Measurements from ENCODE around the gene COBL. TPM values are rescaled to one million over a fixed set of nuclear protein-coding genes. Genes with fewer than 3 reads are reported as not detected.
A peak's percentile ranks its signal among the peaks of the same experiment; 100 is the strongest.

COBL gene, protein sequence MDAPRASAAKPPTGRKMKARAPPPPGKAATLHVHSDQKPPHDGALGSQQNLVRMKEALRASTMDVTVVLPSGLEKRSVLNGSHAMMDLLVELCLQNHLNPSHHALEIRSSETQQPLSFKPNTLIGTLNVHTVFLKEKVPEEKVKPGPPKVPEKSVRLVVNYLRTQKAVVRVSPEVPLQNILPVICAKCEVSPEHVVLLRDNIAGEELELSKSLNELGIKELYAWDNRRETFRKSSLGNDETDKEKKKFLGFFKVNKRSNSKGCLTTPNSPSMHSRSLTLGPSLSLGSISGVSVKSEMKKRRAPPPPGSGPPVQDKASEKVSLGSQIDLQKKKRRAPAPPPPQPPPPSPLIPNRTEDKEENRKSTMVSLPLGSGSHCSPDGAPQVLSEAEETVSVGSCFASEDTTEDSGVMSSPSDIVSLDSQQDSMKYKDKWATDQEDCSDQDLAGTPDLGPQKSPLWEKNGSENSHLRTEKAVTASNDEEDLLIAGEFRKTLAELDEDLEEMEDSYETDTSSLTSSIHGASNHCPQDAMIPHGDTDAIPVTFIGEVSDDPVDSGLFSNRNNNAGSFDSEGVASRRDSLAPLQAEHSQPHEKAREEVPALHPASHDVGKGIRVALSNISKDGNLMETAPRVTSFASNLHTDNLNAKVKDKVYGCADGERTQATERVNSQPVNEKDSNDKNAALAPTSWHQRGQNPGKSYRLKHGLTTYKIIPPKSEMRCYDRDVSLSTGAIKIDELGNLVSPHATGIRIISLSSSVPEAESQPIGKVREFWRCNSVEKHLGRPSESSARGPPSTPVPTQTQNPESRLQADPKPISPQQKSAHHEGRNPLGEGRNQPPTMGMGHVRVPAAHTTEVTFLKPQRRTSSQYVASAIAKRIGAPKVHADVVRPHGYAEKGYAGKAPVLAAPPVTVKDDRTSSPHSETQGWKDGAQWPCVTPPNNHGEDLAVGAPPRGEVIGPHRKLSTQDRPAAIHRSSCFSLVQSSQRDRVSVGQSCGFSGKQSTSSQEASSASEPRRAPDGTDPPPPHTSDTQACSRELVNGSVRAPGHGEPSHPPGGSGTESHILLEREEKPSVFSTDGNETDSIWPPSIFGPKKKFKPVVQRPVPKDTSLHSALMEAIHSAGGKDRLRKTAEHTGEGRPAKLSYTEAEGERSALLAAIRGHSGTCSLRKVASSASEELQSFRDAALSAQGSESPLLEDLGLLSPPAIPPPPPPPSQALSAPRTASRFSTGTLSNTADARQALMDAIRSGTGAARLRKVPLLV
- total RNA-seq (2021), result 49.4 and 51.4 TPM in 2 replicates
- Bru-seq, nascent RNA, result percentile 90 among the genes with signal in this experiment
- percentile 83 among the genes with signal in this experiment for BruChase-seq, experiment 1, labeled RNA remaining after a 2-hour chase
- BruChase-seq, experiment 2, labeled RNA remaining after a 6-hour chase, result percentile 69 among the genes with signal in this experiment
- long read RNA-seq, partial matches to known transcripts, result 3 of 12 reads
- long read RNA-seq, other reads (novel, unspliced or antisense), result 8 of 12 reads

DNA sequence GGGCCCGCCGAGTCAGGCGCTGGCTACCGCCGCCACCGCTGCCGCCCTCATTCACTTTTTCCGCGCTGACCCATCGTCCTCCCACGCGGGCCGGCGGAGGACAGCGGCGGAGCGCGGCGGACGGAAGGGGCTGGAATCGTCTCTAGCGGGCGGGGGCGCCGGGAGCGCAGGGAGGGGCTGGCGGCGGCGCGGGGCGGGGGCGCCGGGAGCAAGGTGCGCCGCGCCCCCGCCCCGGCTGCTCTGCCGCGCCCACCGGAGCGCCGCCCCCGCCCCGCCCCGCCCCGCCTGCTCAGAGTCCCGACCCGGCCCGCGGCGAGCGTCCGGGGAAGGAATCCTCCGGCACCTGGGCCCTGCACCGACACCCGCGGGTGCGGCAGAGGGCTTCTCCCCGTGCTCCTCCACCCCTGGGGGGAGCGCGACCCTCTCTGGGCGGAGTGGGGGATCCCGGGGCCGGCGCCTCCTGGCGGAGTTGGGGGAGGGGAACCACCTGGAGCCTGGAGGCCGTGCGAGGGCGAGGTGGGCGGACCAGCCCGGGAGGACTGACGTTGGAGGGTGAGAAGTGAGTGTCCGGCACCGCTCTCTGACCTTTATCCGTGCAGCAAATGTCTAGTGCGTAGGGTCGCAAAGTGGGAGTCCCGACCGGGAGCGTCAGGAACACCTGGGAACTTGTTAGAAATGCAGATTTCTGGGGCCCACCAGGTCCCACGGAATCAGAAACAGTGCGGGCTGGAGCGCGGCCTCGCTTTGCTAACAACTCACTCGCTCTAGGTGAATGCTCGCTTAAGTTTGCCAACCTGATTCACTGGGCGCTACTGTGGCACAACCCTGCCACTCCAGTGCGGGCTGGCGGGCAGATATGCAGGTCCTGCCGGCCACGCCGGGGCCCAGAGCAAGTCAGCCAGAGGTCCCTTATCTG is at the start of gene COBL:
COBL (minus strand) TSS at position 144 of the 916 bp plus-strand sequence. CDS start 176 bp downstream, outside the sequence.
- Histone ChIP-seq H3K79me2 (ENCODE audit: low read depth) (peaks cover 41% of the 10 kb centered on the region), H3K4me2 (peak within 1 kb of the TSS; percentile 92), H3K4me1 (replicated peaks; ENCODE audit: insufficient read depth) (peaks cover 34% of the 10 kb centered on the region), H3K36me3 (ENCODE audit: low read depth) (no peaks in the 10 kb centered on the region), H3K27ac (peak within 1 kb of the TSS; percentile 86), H3F3A (ENCODE audit: insufficient read depth, low read depth) (peaks cover 34% of the 10 kb centered on the region), H3K9me3 (ENCODE audit: insufficient read depth, low read depth) (no peaks in the 10 kb centered on the region), H2AFZ (peak within 1 kb of the TSS; percentile 85), H3K4me3 (peak within 1 kb of the TSS; percentile 71), H4K20me1 (ENCODE audit: insufficient read depth) (no peaks in the 10 kb centered on the region), H3K27me3 (ENCODE audit: insufficient read depth, low read depth) (no peaks in the 10 kb centered on the region), H3K9me2 (ENCODE audit: insufficient read depth) (no peaks in the 10 kb centered on the region)
- POLR2A ChIA-PET (ENCODE audit: unreplicated experiment), result interaction anchor here (0.8 kb wide), 1 partner anchor 28 kb away, joined by 3 read pairs; no protein-coding TSS in a partner anchor
- TF ChIP-seq, protein P1, sequence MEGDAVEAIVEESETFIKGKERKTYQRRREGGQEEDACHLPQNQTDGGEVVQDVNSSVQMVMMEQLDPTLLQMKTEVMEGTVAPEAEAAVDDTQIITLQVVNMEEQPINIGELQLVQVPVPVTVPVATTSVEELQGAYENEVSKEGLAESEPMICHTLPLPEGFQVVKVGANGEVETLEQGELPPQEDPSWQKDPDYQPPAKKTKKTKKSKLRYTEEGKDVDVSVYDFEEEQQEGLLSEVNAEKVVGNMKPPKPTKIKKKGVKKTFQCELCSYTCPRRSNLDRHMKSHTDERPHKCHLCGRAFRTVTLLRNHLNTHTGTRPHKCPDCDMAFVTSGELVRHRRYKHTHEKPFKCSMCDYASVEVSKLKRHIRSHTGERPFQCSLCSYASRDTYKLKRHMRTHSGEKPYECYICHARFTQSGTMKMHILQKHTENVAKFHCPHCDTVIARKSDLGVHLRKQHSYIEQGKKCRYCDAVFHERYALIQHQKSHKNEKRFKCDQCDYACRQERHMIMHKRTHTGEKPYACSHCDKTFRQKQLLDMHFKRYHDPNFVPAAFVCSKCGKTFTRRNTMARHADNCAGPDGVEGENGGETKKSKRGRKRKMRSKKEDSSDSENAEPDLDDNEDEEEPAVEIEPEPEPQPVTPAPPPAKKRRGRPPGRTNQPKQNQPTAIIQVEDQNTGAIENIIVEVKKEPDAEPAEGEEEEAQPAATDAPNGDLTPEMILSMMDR (conservative IDR thresholded peaks at IDR 0.05), result no peak
- DNase-seq, result peak in 1 of 2 experiments; percentile 79
- TSS peak; percentile 48 for BruUV-seq (replicated peaks)
- intact Hi-C loops (cut with micrococcal nuclease; ENCODE audit: unreplicated experiment), result loop anchor here (10.0 kb wide), 1 partner anchor 782 kb away; no protein-coding TSS in a partner anchor
- CTCF ChIA-PET, result no interaction called here

DNA sequence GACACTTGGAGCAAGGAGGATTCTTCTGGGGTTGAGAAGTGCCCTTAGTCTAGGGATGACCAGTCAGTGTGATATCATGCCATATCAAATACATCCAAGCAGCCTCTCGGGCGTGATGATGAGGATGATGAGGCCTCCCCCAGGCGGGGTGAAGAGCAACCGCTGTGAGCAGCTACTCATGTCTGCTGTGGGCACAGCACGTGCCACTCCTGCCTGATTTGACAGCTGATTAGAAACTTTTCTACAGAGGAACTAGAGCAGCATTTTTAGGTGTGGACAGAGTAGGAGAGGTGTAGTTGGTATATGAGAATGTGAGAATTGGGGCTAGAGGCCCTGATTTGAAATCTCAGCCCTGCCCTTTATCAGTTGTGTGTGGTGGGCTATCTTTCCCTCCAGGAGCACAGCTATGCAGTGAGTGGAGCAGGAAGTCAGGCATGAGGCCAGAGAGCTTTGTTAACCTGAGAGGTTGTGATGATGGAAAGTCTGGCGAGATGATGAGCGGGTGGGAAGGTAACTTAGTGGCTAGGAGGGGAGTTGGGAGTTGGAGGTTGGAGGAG is 49.6 kb upstream of the COBL start:
- Histone ChIP-seq H3K4me2 (no peak overlapping the region), H3K9me3 (ENCODE audit: insufficient read depth, low read depth) (no peaks in the 10 kb centered on the region), H3K4me1 (replicated peaks; ENCODE audit: insufficient read depth) (peaks cover 7% of the 10 kb centered on the region), H3K36me3 (ENCODE audit: low read depth) (no peaks in the 10 kb centered on the region), H3K9me2 (ENCODE audit: insufficient read depth) (no peaks in the 10 kb centered on the region), H3F3A (ENCODE audit: insufficient read depth, low read depth) (no peaks in the 10 kb centered on the region), H4K20me1 (ENCODE audit: insufficient read depth) (no peaks in the 10 kb centered on the region), H3K27ac (no peak overlapping the region), H3K4me3 (no peak overlapping the region), H3K79me2 (ENCODE audit: low read depth) (no peaks in the 10 kb centered on the region), H3K27me3 (ENCODE audit: insufficient read depth, low read depth) (no peaks in the 10 kb centered on the region), H2AFZ (no peak overlapping the region)
- DNase-seq, result no peak
- TF ChIP-seq, protein P1 (conservative IDR thresholded peaks at IDR 0.05), result no peak
- no peak for TF ChIP-seq EZH2 (IDR thresholded peaks at IDR 0.05; ENCODE audit: low read depth)
- CTCF ChIA-PET, result interaction anchor here (0.6 to 5.7 kb wide), 7 partner anchors 43 to 651 kb away, joined by 3 to 100 read pairs (median 4); no protein-coding TSS in a partner anchor
- POLR2A ChIA-PET (ENCODE audit: unreplicated experiment), result interaction anchor here (0.6 to 0.7 kb wide), 2 partner anchors 19 to 751 kb away, joined by 3 to 6 read pairs; no protein-coding TSS in a partner anchor
- no TSS peak for BruUV-seq (replicated peaks)
- intact Hi-C loops (cut with micrococcal nuclease; ENCODE audit: unreplicated experiment), result loop anchor here (5.0 to 10.0 kb wide), 2 partner anchors 61 to 901 kb away; no protein-coding TSS in a partner anchor
